Kasumi-1 (cell line): ENCODE results near the gene CCDC91.
"Not testable (repeated sequence)": the region's sequence is repeated elsewhere in the genome, so short reads cannot be mapped to it uniquely, and the experiment has no call there.

ENCODE experiments used
- DNase-seq, 2 experiments: peaks; one replicate each; lab custom pipeline; 2025; lab: John Stamatoyannopoulos, UW

CCDC91 gene

GRCh38 chr12:28184375-28184774, 5.9 kb upstream of the CCDC91 start:
- no peak for DNase-seq

DNA sequence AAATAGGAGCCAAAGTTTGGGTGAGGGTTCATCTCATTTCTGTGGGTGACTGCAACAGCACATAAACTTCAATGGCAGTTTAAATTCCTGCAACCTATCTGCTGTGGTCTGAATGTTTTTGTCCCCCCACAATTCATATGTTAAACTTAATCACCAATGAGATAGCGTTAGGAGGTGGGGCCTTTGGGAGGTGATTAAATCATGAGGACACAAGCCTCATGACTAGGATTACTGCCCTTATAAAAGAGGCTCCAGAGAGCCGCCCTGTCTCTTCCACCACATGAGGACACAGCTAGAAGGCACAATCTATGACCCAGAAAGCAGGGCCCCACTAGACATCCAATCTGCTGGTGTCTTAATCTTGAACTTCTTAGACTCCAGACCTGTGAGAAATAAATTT, 3.8 kb upstream of the CCDC91 start:
- no peak for DNase-seq

DNA sequence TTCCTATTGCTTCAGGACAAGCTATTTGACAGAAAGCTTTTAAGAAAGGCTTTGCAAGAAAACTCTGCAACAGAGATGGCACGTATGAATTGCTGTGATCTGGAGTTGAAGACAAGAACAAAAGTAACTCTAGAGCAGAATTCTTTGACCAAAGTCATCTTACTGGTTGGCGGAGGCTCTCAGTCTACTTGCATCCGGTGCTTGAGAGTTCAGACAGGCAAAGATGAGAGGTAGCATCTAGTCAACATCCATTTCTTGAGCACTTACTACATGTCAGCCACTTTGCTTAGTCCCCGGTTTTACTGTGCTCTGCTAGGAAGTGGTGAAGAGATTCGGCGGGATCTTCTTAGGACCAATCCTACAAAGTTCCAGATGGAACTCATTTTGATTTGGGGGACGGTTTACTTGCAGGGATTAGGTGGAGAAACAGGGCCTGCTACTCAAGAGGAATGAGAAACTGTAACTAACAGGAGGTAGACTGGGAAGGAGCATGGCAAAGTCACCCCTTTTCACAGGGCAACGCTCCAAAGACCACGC, 404 bp upstream of the CCDC91 start:
- DNase-seq, result peak in 1 of 2 experiments; percentile 15

DNA sequence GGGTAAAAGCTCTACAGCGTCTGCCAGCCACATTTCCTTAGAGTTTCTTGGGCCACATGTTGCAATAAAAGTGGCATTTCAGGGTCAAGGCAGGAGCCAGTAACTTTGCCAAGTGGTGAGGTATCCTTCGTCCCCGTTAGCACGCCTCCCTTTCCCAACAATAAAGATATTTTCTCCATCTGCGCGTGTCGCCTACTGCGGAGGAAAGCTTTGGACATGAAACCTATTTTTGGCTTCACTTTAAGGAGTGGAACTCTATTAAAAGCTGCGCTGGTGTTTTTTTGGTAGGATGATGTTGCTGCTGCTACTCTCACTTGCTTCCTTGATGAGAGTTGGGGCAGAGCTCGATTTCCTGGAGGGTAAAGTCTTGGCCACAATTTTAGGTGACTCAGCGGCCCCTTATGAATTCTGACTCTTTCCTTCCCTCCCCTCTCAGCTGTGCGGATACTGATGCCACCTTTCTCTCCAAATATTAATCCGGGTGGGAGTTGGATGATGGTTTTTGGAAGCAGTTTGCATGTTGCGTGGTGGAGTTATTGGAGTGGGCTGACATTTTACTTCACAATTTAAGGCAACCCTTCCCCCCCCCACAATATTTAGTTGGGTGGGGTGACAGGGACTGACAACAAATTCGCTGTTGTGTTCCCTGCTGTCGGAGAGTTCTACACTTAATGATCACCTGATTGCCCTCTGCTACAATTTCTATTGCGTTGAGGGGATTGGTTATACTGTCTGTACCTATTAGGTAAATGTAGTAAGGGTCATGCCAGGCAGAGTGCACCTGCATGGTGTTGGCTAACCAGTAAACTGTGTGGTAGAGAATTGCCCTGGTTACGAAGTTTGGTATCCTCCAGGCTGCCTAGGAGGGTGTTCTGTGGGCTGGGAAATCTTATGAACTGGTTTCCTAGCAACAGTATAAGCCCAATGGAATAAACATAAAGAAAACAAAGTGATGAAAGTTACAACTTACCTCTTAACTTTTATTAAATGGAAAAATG, 1.1 kb downstream of the CCDC91 start:
- DNase-seq, result peak; percentile 49 to 62

GRCh38 chr12:28192125-28192524, 1.9 kb downstream of the CCDC91 start:
- no peak for DNase-seq

DNA sequence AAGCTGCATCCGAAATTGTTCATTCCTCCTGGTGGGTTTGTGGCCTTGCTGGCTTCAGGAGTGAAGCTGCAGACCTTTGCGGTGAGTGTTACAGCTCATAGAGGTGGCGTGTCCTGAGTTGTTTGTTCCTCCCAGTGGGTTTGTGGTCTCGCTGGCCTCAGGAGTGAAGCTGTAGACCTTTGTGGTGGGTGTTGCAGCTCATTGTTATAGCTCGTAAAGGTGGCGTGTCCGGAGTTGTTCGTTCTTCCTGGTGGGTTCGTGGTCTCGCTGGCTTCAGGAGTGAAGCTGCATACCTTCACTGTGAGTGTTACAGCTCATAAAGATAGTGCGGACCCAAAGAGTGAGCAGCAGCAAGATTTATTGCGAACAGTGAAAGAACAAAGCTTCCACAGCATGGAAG, 4.4 kb downstream of the CCDC91 start:
- DNase-seq, result not testable (repeated sequence)

GRCh38 chr12:28201136-28201535, 10.9 kb downstream of the CCDC91 start:
- not testable (repeated sequence) for DNase-seq

GRCh38 chr12:28202374-28203130, 12.3 kb downstream of the CCDC91 start:
- no peak for DNase-seq

GRCh38 chr12:28209782-28210181, 19.5 kb downstream of the CCDC91 start:
- peak; percentile 31 to 42 for DNase-seq

DNA sequence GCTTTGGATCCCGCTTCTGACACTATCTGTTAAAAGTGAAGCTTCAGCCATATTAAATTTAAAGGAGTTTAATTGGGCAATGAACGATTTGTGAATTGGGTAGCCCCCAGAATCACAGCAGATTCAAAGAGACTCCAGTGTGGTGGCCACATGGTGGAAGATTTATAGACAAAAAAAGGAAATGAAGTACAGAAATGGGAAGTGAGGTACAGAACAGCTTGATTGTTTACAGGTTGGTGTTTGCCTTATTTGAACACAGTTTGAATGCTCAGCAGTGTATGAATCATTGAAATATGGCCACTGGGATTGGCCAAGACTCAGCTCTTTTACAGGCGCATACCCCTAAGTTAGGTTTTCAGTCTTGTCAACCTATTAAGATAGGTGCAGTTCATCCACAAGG, 21.9 kb downstream of the CCDC91 start:
- DNase-seq, result no peak

DNA sequence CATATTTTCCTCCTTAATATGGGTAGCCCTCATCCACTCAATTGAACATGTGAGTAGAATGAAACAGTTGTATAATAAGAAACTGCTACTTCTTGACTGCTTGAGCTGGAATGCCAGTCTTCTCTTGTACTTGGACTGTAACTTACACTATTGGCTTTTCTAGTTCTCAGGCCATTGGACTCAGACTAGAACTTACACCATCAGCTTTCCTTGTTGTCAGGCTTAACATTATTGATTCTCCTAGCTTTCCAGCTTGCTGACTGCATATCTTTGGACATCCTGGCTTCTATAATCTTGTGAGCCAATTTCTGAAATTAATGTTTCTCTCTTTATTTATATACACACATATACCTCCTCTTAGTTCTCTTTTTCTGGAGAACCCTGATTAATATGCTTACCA, 24.8 kb downstream of the CCDC91 start:
- no peak for DNase-seq

DNA sequence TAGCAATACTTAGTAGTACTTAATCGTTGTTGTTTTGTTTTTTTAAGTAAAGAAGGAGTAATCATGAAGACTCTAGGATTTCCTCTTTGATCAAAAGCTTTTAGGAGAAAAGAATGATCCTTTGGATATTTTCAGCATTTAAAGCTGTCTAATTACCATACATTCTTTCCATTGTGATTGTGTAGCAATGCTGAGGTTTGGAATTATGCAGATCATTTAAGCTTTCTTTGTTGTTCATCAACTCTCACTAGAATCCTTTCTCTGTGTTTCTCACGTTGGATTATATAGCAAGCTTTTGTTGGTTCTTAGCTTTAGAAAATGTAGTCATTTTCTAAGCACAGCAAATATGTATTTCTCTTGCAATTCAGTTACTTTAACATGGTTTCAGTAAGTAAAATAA, 25.8 kb downstream of the CCDC91 start:
- no peak for DNase-seq

DNA sequence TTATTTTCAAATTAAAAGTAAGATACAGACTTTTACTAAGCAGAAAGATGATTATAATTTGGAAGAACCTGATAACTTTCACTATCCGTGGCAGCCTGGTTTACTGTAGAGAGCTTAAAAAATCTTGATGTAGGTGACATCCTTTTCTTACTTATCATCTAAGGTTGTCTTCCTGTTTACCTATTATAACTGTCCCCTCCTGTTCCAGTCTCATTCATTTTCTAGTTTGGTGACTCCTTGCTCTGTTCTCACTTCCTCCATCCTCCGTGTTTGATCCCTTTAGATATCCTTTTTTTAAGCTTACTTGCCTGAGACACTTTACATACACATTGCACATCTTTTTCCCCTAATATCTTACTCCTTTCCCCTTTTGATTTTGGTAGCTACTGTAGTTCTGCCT, 27.5 kb downstream of the CCDC91 start:
- no peak for DNase-seq

GRCh38 chr12:28218875-28219274, 28.6 kb downstream of the CCDC91 start:
- no peak for DNase-seq

DNA sequence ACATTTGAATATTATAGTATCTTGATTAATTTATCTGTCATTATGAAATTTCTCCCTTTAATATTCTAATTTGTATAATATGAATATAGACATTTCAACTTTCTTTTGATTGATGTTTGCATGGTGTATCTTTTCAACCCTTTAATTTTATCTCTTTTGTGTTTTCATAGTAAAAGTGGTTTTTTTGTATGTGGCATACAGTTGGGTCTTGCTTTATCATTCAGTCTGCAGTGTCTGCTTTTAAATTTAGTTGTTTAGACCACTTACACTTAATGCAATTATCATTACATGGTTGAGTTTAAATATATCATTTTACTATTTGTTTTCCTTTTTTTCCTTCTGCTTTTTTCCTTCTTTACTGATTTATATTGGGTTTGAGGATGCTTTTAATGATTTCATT, 29.6 kb downstream of the CCDC91 start:
- no peak for DNase-seq

- DNase-seq, result no peak
Observed at GRCh38 chr12:28222081-28222700, 31.9 kb downstream of the CCDC91 start.

GRCh38 chr12:28223025-28223554, 32.8 kb downstream of the CCDC91 start:
- DNase-seq, result no peak

DNA sequence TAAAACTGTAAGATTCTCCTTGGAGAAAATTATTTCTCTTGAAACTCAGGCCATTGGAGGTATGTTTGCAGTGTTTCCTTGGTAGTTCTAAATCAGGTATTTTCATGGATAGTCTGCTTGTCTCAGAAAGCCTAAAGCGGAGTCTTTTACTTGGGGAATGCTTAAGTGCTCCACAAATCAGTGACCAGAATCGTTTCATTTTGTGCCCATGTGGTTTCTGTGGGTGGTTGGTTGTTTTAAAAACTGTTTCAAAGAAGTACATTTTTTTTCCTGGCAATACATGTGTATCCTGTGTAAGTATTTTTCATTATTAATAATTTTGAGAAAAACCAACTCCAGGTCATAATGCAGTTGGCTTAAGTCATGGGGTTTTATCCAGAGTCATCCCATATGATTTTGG, 33.6 kb downstream of the CCDC91 start:
- no peak for DNase-seq

- DNase-seq, result no peak
Observed at GRCh38 chr12:28226705-28227104, 36.4 kb downstream of the CCDC91 start.

DNA sequence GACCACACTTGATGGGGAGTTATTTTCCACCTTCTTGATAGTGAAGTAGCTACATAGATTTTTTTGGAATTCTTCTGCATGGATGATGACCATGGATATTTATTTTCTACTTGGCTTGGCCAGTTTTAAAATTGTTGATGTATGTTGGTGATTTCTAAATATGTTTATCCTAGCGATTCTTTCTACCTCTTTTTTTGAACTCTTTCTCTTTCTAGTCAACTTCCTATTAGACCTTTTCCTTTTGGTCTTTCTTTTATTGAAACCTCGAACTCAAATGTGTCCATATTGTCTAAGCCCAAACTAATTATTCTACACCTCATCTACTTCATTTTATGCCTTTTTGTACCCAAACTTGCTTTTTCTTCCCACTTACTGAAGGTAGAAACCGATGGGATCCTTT, 37.0 kb downstream of the CCDC91 start:
- DNase-seq, result no peak

GRCh38 chr12:28231248-28231647, 41.0 kb downstream of the CCDC91 start:
- DNase-seq, result no peak
